ENCODE results near the gene UNG.

DNA sequence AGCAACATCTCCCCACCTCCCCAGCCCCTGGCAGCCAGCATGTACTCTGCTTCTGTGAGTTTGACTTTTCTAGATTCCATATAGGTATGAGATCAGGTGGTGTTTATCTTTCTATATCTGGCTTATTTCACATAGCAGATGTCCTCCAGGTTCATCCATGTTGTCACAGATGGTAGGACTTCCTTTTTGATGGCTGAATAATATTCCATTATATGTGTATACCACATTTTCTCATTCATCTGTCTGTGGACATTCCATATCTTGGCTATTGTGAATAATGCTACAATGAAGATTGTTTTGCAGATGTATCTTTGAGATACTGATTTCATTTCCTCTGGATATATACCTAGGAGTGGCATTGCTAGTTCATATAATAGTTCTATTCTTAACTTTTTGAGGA, 22.5 kb upstream of the UNG start:
- TF ChIP-seq POLR2A (IDR thresholded peaks at IDR 0.05) (no peak), CTCF (IDR thresholded peaks at IDR 0.05) (no peak)

Data from stomach (tissue), 4 donors.